ENCODE results near the gene CERK. TPM values are rescaled to one million over a fixed set of nuclear protein-coding genes. Genes with fewer than 3 reads are reported as not detected.

Gene CERK
- total RNA-seq, 1 experiment from 2014 or later = 24.9 TPM

DNA sequence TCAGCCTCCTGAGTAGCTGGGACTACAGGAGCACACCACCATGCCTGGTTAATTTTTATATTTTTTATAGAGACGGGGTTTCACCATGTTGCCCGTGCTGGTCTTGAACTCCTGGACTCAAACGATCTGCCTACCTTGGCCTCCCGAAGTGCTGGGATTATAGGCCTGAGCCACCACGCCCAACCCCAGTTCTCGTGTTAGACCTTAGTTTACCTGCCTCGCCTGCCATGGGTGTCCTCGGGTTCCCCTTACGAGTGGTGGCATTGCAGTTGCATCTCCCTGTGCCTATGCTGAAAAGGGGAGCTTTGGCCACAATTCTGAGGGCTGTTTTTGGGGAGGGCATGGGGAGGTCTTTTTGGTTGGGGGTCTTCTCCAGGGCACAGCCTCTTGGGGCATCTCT is 43.2 kb upstream of the CERK start:
- ChIA-PET CTCF (no interaction called here), POLR2A (ENCODE audit: unreplicated experiment) (no interaction called here)

DNA sequence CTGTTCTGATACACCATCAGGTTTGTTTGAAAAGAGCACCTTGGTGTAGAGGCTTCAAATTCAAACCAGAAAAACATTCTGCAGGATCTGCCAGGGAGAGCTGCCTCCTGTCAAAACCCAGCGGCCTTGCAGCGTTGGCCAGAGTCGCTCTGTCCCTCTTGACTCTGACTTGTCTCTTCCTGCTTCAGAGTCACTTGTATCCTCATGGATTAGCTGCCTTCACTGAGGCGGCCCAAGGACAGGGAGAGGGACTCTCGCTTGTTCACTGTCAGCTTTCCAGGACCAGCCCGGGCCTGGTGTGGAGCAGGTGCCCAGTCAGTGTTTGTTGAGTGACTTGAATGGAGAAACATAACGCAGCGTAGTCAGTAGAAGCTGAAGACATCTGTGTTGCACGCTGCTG is 42.4 kb upstream of the CERK start:
- Histone ChIP-seq H3K4me1 (replicated peaks; ENCODE audit: insufficient read depth) (peaks cover 7% of the 10 kb centered on the region), H3K9me2 (ENCODE audit: insufficient read depth) (no peaks in the 10 kb centered on the region), H2AFZ (no peak overlapping the region), H4K20me1 (ENCODE audit: insufficient read depth) (peaks cover 80% of the 10 kb centered on the region), H3K36me3 (ENCODE audit: low read depth) (no peaks in the 10 kb centered on the region), H3K27ac (no peak overlapping the region), H3K4me3 (no peak overlapping the region), H3K79me2 (ENCODE audit: low read depth) (peaks cover 92% of the 10 kb centered on the region), H3F3A (ENCODE audit: insufficient read depth, low read depth) (0 out of 2 replicates have a peak, but pooled peaks cover 4% of the 10 kb centered on the region), H3K27me3 (ENCODE audit: insufficient read depth, low read depth) (no peaks in the 10 kb centered on the region), H3K9me3 (ENCODE audit: insufficient read depth, low read depth) (no peaks in the 10 kb centered on the region), H3K4me2 (no peak overlapping the region)
- TF ChIP-seq, protein P1, sequence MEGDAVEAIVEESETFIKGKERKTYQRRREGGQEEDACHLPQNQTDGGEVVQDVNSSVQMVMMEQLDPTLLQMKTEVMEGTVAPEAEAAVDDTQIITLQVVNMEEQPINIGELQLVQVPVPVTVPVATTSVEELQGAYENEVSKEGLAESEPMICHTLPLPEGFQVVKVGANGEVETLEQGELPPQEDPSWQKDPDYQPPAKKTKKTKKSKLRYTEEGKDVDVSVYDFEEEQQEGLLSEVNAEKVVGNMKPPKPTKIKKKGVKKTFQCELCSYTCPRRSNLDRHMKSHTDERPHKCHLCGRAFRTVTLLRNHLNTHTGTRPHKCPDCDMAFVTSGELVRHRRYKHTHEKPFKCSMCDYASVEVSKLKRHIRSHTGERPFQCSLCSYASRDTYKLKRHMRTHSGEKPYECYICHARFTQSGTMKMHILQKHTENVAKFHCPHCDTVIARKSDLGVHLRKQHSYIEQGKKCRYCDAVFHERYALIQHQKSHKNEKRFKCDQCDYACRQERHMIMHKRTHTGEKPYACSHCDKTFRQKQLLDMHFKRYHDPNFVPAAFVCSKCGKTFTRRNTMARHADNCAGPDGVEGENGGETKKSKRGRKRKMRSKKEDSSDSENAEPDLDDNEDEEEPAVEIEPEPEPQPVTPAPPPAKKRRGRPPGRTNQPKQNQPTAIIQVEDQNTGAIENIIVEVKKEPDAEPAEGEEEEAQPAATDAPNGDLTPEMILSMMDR (conservative IDR thresholded peaks at IDR 0.05) = no peak
- ChIA-PET CTCF (interaction anchor here (0.7 kb wide), 1 partner anchor 33 kb away, joined by 5 read pairs; no protein-coding TSS in a partner anchor), POLR2A (ENCODE audit: unreplicated experiment) (no interaction called here)
- no TSS peak for BruUV-seq (replicated peaks)
- no peak for DNase-seq
- intact Hi-C loops (cut with micrococcal nuclease; ENCODE audit: unreplicated experiment) = no loop called here

More for the DNA sequence above, 43.2 kb upstream of the CERK start:
- BruUV-seq (replicated peaks) = no TSS peak
- no peak overlapping the region for H3K4me2 ChIP-seq
- intact Hi-C loops (cut with micrococcal nuclease; ENCODE audit: unreplicated experiment) = no loop called here
- no peak overlapping the region for H3K4me3 ChIP-seq
- no peak for TF ChIP-seq EZH2 (IDR thresholded peaks at IDR 0.05; ENCODE audit: low read depth)
- TF ChIP-seq, protein P1 (conservative IDR thresholded peaks at IDR 0.05) = no peak
- H3K9me2 ChIP-seq (ENCODE audit: insufficient read depth) = no peaks in the 10 kb centered on the region
- H3K27me3 ChIP-seq (ENCODE audit: insufficient read depth, low read depth) = no peaks in the 10 kb centered on the region
- no peaks in the 10 kb centered on the region for H3K36me3 ChIP-seq (ENCODE audit: low read depth)
- no peaks in the 10 kb centered on the region for H3K4me1 ChIP-seq (replicated peaks; ENCODE audit: insufficient read depth)
- no peak overlapping the region for H2AFZ ChIP-seq
- H3K79me2 ChIP-seq (ENCODE audit: low read depth) = peaks cover 92% of the 10 kb centered on the region
- peaks cover 80% of the 10 kb centered on the region for H4K20me1 ChIP-seq (ENCODE audit: insufficient read depth)
- no peak overlapping the region for H3K27ac ChIP-seq
- 0 out of 2 replicates have a peak, but pooled peaks cover 4% of the 10 kb centered on the region for H3F3A ChIP-seq (ENCODE audit: insufficient read depth, low read depth)
- H3K9me3 ChIP-seq (ENCODE audit: insufficient read depth, low read depth) = no peaks in the 10 kb centered on the region
- DNase-seq = no peak

DNA sequence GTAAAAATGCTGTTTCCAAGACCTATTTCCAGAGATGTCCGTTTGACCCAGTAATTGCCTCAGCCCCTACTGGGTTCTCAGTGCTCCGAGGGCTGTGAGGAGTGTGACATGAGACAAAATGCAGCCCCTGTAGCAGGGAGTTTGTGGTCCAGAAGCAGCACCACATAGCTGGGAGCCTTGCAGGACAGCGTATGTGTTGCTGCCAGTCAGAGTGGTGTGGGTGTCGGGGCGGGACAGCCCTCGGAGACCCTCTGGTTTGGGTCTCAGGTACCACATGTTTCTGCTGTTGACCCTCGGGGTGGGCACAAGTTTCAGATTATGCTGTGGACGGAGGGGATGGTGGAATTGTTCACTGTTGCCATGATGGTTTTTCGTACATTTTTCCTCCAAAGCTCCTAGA is 41.6 kb upstream of the CERK start:
- Histone ChIP-seq H3K9me2 (ENCODE audit: insufficient read depth) (no peaks in the 10 kb centered on the region), H4K20me1 (ENCODE audit: insufficient read depth) (peaks cover 82% of the 10 kb centered on the region), H3K36me3 (ENCODE audit: low read depth) (no peaks in the 10 kb centered on the region), H3K79me2 (ENCODE audit: low read depth) (peaks cover 92% of the 10 kb centered on the region), H3K4me1 (replicated peaks; ENCODE audit: insufficient read depth) (peaks cover 16% of the 10 kb centered on the region), H3K9me3 (ENCODE audit: insufficient read depth, low read depth) (no peaks in the 10 kb centered on the region), H3K27ac (no peak overlapping the region), H3K27me3 (ENCODE audit: insufficient read depth, low read depth) (no peaks in the 10 kb centered on the region), H3K4me2 (no peak overlapping the region), H2AFZ (no peak overlapping the region), H3K4me3 (no peak overlapping the region), H3F3A (ENCODE audit: insufficient read depth, low read depth) (peaks cover 5% of the 10 kb centered on the region; the same call in 1 of the 2 replicates)
- peak in 1 of 2 experiments; percentile 13 for DNase-seq
- POLR2A ChIA-PET (ENCODE audit: unreplicated experiment) = no interaction called here
- CTCF ChIA-PET = no interaction called here
- BruUV-seq (replicated peaks) = no TSS peak
- intact Hi-C loops (cut with micrococcal nuclease; ENCODE audit: unreplicated experiment) = no loop called here
- no peak for TF ChIP-seq EZH2 (IDR thresholded peaks at IDR 0.05; ENCODE audit: low read depth)
- TF ChIP-seq, protein P1 (conservative IDR thresholded peaks at IDR 0.05) = no peak

Data from PC-9 (cell line).